SKM-1 (cell line): ENCODE results near the gene EIF5.

ENCODE experiments used
- DNase-seq: peaks from one replicate; lab custom pipeline; 2025; ENCODE audit not compliant: unreplicated experiment; lab: John Stamatoyannopoulos, UW

Gene EIF5

GRCh38 chr14:103361867-103362266 is 27.8 kb downstream of the EIF5 start:
- no peak for DNase-seq

- no peak for DNase-seq
Observed at GRCh38 chr14:103362780-103363179, 28.7 kb downstream of the EIF5 start.

- no peak for DNase-seq
Observed at GRCh38 chr14:103366741-103367140, 32.7 kb downstream of the EIF5 start.

- no peak for DNase-seq
Observed at GRCh38 chr14:103367995-103368394, 34.0 kb downstream of the EIF5 start.

GRCh38 chr14:103370087-103370486 is 36.0 kb downstream of the EIF5 start:
- DNase-seq: no peak

GRCh38 chr14:103372017-103372416 is 38.0 kb downstream of the EIF5 start:
- no peak for DNase-seq

- DNase-seq: no peak
Observed at GRCh38 chr14:103372552-103373304, 38.7 kb downstream of the EIF5 start.

- DNase-seq: no peak
Observed at GRCh38 chr14:103374121-103374520, 40.1 kb downstream of the EIF5 start.

- DNase-seq: no peak
Observed at GRCh38 chr14:103377522-103378037, 43.5 kb downstream of the EIF5 start.

GRCh38 chr14:103378038-103378854 is 44.2 kb downstream of the EIF5 start:
- no peak for DNase-seq

GRCh38 chr14:103380719-103381377 is 46.8 kb downstream of the EIF5 start:
- DNase-seq: no peak

GRCh38 chr14:103382376-103382775 is 48.3 kb downstream of the EIF5 start:
- DNase-seq: no peak

GRCh38 chr14:103384450-103385151 is 50.6 kb downstream of the EIF5 start:
- DNase-seq: no peak

- peak; percentile 56 for DNase-seq
Observed at GRCh38 chr14:103385152-103385928, 51.3 kb downstream of the EIF5 start, which contains the start of gene MARK3. MARK3 (plus strand) TSS chr14:103385415; CDS start chr14:103386030, 615 bp downstream.

GRCh38 chr14:103385929-103386712 is 52.1 kb downstream of the EIF5 start:
- no peak for DNase-seq

- DNase-seq: no peak
Observed at GRCh38 chr14:103386713-103387329, 52.8 kb downstream of the EIF5 start.

GRCh38 chr14:103388664-103389063 is 54.6 kb downstream of the EIF5 start:
- no peak for DNase-seq

- no peak for DNase-seq
Observed at GRCh38 chr14:103390605-103391004, 56.6 kb downstream of the EIF5 start.

- DNase-seq: no peak
Observed at GRCh38 chr14:103391048-103391447, 57.0 kb downstream of the EIF5 start.
